RWPE2 (cell line): Measurements from ENCODE around the gene B4GALT4.

Experiments
- ATAC-seq: fragments of 200-7000 bp; cut with Tn5 transposase; 3 replicates; pipeline ENCODE4 v1.9.1; 2021; ENCODE audit warnings: low read depth
- DNase-seq: peaks from one replicate; pipeline ENCODE4 v3.0.0-alpha.2; 2020; ENCODE audit warnings: low spot score
- H3K27ac ChIP-seq: fragments of 450-650 bp; 2 replicates; pipeline ENCODE4 v1.5.1; 2017; ENCODE audit warnings: mild to moderate bottlenecking; ENCODE audit not compliant: poor library complexity, severe bottlenecking
- H3K27me3 ChIP-seq: fragments of 250-450 bp; sonication (Bioruptor Pico); 2 replicates; pipeline ENCODE4 v1.5.1; 2021; ENCODE audit warnings: mild to moderate bottlenecking, moderate library complexity; ENCODE audit not compliant: insufficient read depth, poor library complexity, severe bottlenecking
- H3K36me3 ChIP-seq: fragments of 250-450 bp; sonication (Bioruptor Pico); 2 replicates; pipeline ENCODE4 v1.5.1; 2020; ENCODE audit warnings: low read depth, mild to moderate bottlenecking, moderate library complexity
- H3K4me1 ChIP-seq: fragments of 250-450 bp; sonication (Bioruptor Pico); 2 replicates; pipeline ENCODE4 v1.5.1; 2021; ENCODE audit warnings: mild to moderate bottlenecking, moderate library complexity; ENCODE audit not compliant: insufficient read depth, poor library complexity, severe bottlenecking
- H3K4me3 ChIP-seq: fragments of 250-450 bp; sonication (Bioruptor Pico); 2 replicates; pipeline ENCODE4 v1.5.1; 2021; ENCODE audit warnings: mild to moderate bottlenecking, moderate library complexity; ENCODE audit not compliant: severe bottlenecking
- H3K9me3 ChIP-seq: fragments of 250-450 bp; sonication (Bioruptor Pico); 2 replicates; pipeline ENCODE4 v1.5.1; 2021; ENCODE audit warnings: mild to moderate bottlenecking, moderate library complexity; ENCODE audit not compliant: severe bottlenecking
- CTCF ChIP-seq: fragments of 450-650 bp; IDR thresholded peaks from one replicate; pipeline ENCODE4 v1.5.1; 2017; ENCODE audit warnings: mild to moderate bottlenecking, moderate library complexity; ENCODE audit not compliant: poor library complexity, severe bottlenecking

The B4GALT4 gene

GRCh38 chr3:119227070-119227850 lies 13.4 kb downstream of the B4GALT4 start:
- H3K27ac ChIP-seq, result no peak overlapping the region
- no peak for TF ChIP-seq CTCF
- H3K27me3 ChIP-seq, result no peaks in the 10 kb centered on the region
- H3K4me1 ChIP-seq, result no peaks in the 10 kb centered on the region
- H3K9me3 ChIP-seq, result no peaks in the 10 kb centered on the region
- no peak overlapping the region for H3K4me3 ChIP-seq
- peaks cover 43% of the 10 kb centered on the region for H3K36me3 ChIP-seq
- ATAC-seq, result no peak
- DNase-seq, result no peak

GRCh38 chr3:119225121-119225520 lies 15.6 kb downstream of the B4GALT4 start:
- Histone ChIP-seq H3K27ac (no peak overlapping the region), H3K9me3 (no peaks in the 10 kb centered on the region), H3K36me3 (peaks cover 38% of the 10 kb centered on the region), H3K4me3 (no peak overlapping the region), H3K27me3 (no peaks in the 10 kb centered on the region), H3K4me1 (no peaks in the 10 kb centered on the region)
- no peak for DNase-seq
- no peak for TF ChIP-seq CTCF
- no peak for ATAC-seq

- H3K4me1 ChIP-seq, result no peaks in the 10 kb centered on the region
- no peaks in the 10 kb centered on the region for H3K9me3 ChIP-seq
- ATAC-seq (no peak), DNase-seq (no peak)
- H3K27me3 ChIP-seq, result no peaks in the 10 kb centered on the region
- no peak overlapping the region for H3K27ac ChIP-seq
- TF ChIP-seq CTCF, result no peak
- H3K4me3 ChIP-seq, result no peak overlapping the region
- H3K36me3 ChIP-seq, result peaks cover 32% of the 10 kb centered on the region
These were observed 17.2 kb downstream of the B4GALT4 start for GRCh38 chr3:119223511-119223910.

GRCh38 chr3:119222391-119222790 lies 18.3 kb downstream of the B4GALT4 start:
- Histone ChIP-seq H3K27me3 (no peaks in the 10 kb centered on the region), H3K9me3 (no peaks in the 10 kb centered on the region), H3K27ac (no peak overlapping the region), H3K4me1 (no peaks in the 10 kb centered on the region), H3K4me3 (no peak overlapping the region), H3K36me3 (peaks cover 31% of the 10 kb centered on the region)
- no peak for TF ChIP-seq CTCF
- DNase-seq, result no peak
- no peak for ATAC-seq

GRCh38 chr3:119221779-119222320 lies 18.8 kb downstream of the B4GALT4 start:
- no peaks in the 10 kb centered on the region for H3K4me1 ChIP-seq
- DNase-seq (no peak), ATAC-seq (no peak)
- H3K9me3 ChIP-seq, result no peaks in the 10 kb centered on the region
- TF ChIP-seq CTCF, result no peak
- H3K36me3 ChIP-seq, result peaks cover 31% of the 10 kb centered on the region
- no peak overlapping the region for H3K27ac ChIP-seq
- H3K4me3 ChIP-seq, result no peak overlapping the region
- no peaks in the 10 kb centered on the region for H3K27me3 ChIP-seq
